Measurements from ENCODE around the gene PLBD2.

Gene PLBD2

DNA sequence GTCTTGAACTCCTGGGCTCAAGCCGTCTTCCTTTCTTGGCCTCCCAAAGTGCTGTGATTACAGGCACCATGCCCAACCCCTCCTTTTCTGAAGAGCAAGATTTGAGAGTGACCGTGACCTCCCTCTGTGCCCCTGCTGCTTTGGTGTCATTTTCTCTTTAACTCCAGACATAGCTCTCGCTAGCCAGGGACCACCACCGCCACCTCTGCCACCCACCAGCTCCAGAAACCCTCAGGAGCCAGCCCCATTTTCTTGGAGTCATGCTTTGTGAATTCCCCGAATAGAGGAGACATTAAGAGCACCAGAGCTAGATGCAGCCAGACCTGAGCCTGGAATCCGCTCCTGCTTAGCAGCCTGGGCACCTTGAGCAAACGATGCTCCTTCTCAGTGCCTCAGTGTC, 81.9 kb downstream of the PLBD2 start:
- H3K27ac ChIP-seq (ENCODE audit: low read length, poor library complexity, severe bottlenecking): no peak overlapping the region
- peaks cover 66 to 69% of the 10 kb centered on the region in 2 experiments for H3K27me3 ChIP-seq (ENCODE audit: control insufficient read depth in 1 of 2, insufficient read depth in 1 of 2, low read length in 2 of 2)
- H3K4ac ChIP-seq (ENCODE audit: low read depth in 1 of 2, low read length in 2 of 2): no peak overlapping the region
- H4K8ac ChIP-seq (ENCODE audit: low read length): no peak overlapping the region
- H2BK120ac ChIP-seq (ENCODE audit: low read depth, low read length): no peak overlapping the region
- no peak overlapping the region for H3K23ac ChIP-seq (ENCODE audit: low read length in 2 of 2)
- H2BK15ac ChIP-seq (ENCODE audit: low read depth, poor library complexity, severe bottlenecking): no peak overlapping the region
- no peak overlapping the region for H3K9ac ChIP-seq (ENCODE audit: low read length)
- H3K4me2 ChIP-seq (ENCODE audit: low read length, poor library complexity, severe bottlenecking): no peak overlapping the region
- no peak overlapping the region for H3K4me3 ChIP-seq (ENCODE audit: insufficient read depth in 1 of 2, low read depth in 1 of 2, low read length in 2 of 2)
- H2BK12ac ChIP-seq (ENCODE audit: low read length in 2 of 2): no peak overlapping the region
- DNase-seq: no peak
- H3K79me1 ChIP-seq (replicated peaks; ENCODE audit: low read length, poor library complexity, severe bottlenecking): no peaks in the 10 kb centered on the region
- H3K14ac ChIP-seq (ENCODE audit: low read length in 2 of 2): no peak overlapping the region
- H3K4me1 ChIP-seq (ENCODE audit: control insufficient read depth, insufficient read depth, low read depth, low read length): no peaks in the 10 kb centered on the region
- no peaks in the 10 kb centered on the region for H3K9me3 ChIP-seq (ENCODE audit: control insufficient read depth, low read length)
- H4K91ac ChIP-seq (ENCODE audit: low read length): no peak overlapping the region
- no peak overlapping the region for H2BK5ac ChIP-seq (ENCODE audit: low read depth, low read length, poor library complexity, severe bottlenecking)
- H2AFZ ChIP-seq (ENCODE audit: low read depth, low read length): no peak overlapping the region
- no peaks in the 10 kb centered on the region for H3K36me3 ChIP-seq (ENCODE audit: control insufficient read depth in 1 of 2, insufficient read depth in 2 of 2, low read depth in 1 of 2, low read length in 2 of 2)
- H3K18ac ChIP-seq (ENCODE audit: low read depth in 1 of 2, low read length in 2 of 2): no peak overlapping the region
- H2AK5ac ChIP-seq (ENCODE audit: low read length, severe bottlenecking): no peak overlapping the region
- 74% methylated on average over 7 of the region's 7 CpGs for WGBS
